ENCODE measurements around the gene PPFIA1.
"Not testable (repeated sequence)": the region's sequence is repeated elsewhere in the genome, so short reads cannot be mapped to it uniquely, and the experiment has no call there.

PPFIA1 gene

GRCh38 chr11:70398834-70399680, 128.6 kb downstream of the PPFIA1 start:
- no peak for DNase-seq

GRCh38 chr11:70399681-70400112, 129.2 kb downstream of the PPFIA1 start:
- no peak for DNase-seq

- DNase-seq: no peak
Measured at GRCh38 chr11:70400643-70401042, 130.2 kb downstream of the PPFIA1 start.

GRCh38 chr11:70402016-70402415, 131.5 kb downstream of the PPFIA1 start:
- no peak for DNase-seq

- peak; percentile 33 for DNase-seq
Measured at GRCh38 chr11:70402685-70403084, 132.2 kb downstream of the PPFIA1 start.

- DNase-seq: no peak
Measured at GRCh38 chr11:70404244-70404643, 133.8 kb downstream of the PPFIA1 start.

GRCh38 chr11:70405679-70406395, 135.3 kb downstream of the PPFIA1 start:
- no peak for DNase-seq

GRCh38 chr11:70407121-70407520, 136.6 kb downstream of the PPFIA1 start:
- DNase-seq: no peak

- no peak for DNase-seq
Measured at GRCh38 chr11:70407814-70408213, 137.3 kb downstream of the PPFIA1 start.

- not testable (repeated sequence) for DNase-seq
Measured at GRCh38 chr11:70408326-70408725, 137.8 kb downstream of the PPFIA1 start.

- no peak for DNase-seq
Measured at GRCh38 chr11:70409437-70409836, 138.9 kb downstream of the PPFIA1 start.

GRCh38 chr11:70409871-70410270, 139.4 kb downstream of the PPFIA1 start:
- no peak for DNase-seq

- DNase-seq: no peak
Measured at GRCh38 chr11:70410276-70411205, 140.1 kb downstream of the PPFIA1 start.

GRCh38 chr11:70411713-70412452, 141.4 kb downstream of the PPFIA1 start:
- no peak for DNase-seq

- no peak for DNase-seq
Measured at GRCh38 chr11:70413151-70413550, 142.7 kb downstream of the PPFIA1 start.

GRCh38 chr11:70414341-70415100, 144.0 kb downstream of the PPFIA1 start:
- no peak for DNase-seq

- DNase-seq: no peak
Measured at GRCh38 chr11:70415191-70415590, 144.7 kb downstream of the PPFIA1 start.

- no peak for DNase-seq
Measured at GRCh38 chr11:70415642-70416395, 145.3 kb downstream of the PPFIA1 start.

GRCh38 chr11:70416881-70417280, 146.4 kb downstream of the PPFIA1 start:
- DNase-seq: no peak

GRCh38 chr11:70418130-70418529, 147.6 kb downstream of the PPFIA1 start:
- DNase-seq: no peak
